HG03460 (cell line): ENCODE data around the gene LIMA1.
"Not testable (repeated sequence)": the region's sequence is repeated elsewhere in the genome, so short reads cannot be mapped to it uniquely, and the experiment has no call there.

ENCODE experiments used
- ATAC-seq: cut with Tn5 transposase; IDR thresholded peaks from one replicate; pipeline ENCODE4 v1.9.1; 2021; ENCODE audit not compliant: unreplicated experiment

The LIMA1 gene

DNA sequence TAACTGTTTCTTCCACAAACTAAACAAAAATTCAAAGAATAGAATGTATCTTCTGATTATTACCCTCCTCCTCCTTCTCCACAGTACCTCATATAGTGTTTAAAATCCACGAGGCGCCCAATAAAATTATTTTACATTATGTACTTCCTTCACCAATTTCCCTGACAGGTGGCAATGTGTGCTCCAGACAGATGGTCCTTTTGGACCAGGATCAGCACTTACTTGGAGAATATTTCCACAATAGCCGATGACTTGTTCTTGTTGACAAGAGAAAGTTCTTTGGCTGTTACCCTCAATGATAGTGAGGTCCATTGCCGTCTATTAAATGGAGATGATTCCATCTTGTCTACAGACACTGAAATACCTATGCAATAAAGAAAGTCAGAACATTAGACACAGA is 34.9 kb downstream of the LIMA1 start:
- no peak for ATAC-seq

DNA sequence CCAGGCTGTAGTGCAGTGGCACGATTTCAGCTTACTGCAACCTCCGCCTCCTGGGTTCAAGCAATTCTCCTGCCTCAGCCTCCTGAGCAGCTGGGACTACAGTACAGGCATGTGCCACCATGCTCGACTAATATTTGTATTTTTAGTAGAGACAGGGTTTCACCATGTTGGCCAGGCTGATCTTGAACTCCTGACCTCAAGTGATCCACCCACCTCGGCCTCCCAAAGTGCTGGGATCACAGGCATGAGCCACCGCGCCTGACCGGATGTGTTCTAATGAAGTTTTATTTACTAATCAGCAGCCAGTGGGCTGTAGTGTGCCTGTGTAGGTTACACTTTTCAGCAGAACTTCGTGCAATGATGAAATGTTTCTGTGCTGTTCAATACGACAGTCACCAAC is 35.7 kb downstream of the LIMA1 start:
- not testable (repeated sequence) for ATAC-seq

DNA sequence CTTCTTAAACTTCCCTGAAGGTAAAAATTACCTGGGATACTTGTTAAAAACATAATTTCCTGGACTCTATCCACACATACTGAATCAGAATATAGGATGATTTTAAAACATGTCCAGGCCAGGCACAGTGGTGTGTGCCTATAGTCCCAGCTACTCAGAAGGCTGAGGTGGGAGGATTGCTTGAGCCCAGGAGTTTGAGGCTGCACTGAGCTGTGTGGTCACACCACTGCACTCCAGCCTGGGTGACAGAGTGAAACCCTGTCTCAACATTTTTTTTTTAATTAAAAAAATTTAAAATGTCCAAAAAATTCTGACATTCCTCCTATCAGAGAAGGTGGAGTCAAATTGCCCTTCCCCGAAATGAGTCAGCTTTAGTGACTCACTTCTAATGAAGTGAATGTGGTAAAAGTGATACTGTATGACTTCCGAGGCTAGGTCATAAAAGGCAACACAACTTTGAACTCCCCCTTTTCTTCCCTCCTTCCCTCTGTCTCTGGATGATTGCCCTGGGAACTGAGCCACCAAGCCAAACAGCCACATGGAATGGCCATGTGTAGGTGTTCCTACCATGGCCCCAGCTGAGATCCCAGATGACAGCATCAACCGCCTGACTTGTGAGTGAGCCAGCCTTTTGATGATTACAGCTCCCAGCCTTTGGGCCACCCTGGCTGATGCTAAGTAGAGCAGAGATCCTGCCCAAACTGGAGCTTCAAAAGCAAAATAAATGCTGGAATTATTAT is 36.3 kb downstream of the LIMA1 start:
- ATAC-seq: no peak

- no peak for ATAC-seq
Measured at GRCh38 chr12:50246197-50246865, 37.0 kb downstream of the LIMA1 start.

DNA sequence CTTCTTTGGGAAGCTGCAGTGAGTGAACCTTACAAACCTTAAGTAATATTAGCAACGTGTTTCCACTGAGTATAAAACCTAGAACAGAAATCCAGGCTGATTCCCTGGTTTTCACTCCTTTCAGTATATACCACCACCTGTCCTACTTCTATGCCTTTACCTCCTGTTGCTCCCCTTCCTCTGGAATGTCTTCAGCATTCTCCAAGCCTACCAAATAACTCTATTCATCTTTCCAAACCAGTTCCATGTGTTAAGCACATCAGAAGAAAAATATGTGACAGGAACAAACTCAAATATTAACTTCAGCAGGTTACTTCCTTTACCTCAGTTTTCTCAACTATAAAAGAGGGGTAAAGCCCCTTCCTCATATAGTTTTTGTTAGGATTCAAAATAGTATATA is 39.8 kb downstream of the LIMA1 start:
- no peak for ATAC-seq

DNA sequence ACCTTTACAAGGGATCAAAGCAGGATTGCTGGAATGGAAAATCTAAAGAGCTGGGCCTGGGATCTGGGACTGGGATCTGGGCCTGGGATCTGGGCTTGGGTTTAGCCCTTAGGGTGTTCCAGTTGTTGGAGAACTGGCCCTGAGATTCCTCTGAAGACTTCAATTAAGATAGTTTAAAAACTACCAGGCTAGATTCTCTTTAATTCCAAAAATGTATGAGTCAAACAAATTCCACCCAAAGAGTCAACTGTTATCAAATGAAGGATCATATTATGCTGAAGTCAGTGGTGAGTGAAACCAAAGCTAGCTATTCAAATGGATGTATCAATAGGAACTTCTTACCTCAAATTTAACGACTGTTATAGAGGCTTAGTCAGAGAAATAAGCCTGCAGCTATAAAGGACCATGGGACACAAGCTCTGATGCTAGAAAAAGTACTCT is 40.5 kb downstream of the LIMA1 start:
- ATAC-seq: no peak

DNA sequence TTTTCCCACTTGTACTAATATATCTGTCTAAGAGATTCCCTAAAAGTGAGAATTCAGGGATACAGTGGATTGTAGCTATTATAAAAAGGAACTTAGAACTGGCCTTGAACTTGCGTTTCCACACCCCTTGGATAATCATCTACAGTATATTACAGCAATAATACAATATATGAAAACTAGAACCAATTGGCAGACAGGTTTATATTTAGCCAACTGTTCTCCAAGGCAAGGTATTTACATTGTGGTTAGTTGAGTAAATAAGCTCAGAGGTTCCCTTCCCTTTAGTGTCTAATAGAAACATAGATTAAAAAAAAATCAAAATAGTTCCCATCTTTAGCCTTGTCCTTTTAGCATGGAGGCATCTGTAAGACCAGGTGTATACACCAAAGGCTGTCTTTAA is 42.1 kb downstream of the LIMA1 start:
- ATAC-seq: no peak

DNA sequence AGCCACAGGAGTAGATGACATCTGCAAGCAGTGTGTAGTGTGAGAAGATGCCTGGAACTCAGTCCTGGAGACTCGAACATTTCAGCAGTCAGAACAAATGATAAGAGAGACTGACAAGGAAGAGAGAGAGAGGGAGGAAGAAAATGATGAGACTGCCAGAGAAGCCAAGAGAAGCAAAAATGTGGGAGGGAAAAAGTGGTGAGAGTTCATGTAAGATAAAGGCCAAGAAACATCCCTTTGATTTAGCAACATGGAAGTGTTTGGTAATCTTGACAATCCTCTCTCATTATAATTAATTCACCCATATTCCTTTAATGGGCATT is 42.6 kb downstream of the LIMA1 start:
- ATAC-seq: no peak

GRCh38 chr12:50240096-50240791 is 43.1 kb downstream of the LIMA1 start:
- no peak for ATAC-seq

DNA sequence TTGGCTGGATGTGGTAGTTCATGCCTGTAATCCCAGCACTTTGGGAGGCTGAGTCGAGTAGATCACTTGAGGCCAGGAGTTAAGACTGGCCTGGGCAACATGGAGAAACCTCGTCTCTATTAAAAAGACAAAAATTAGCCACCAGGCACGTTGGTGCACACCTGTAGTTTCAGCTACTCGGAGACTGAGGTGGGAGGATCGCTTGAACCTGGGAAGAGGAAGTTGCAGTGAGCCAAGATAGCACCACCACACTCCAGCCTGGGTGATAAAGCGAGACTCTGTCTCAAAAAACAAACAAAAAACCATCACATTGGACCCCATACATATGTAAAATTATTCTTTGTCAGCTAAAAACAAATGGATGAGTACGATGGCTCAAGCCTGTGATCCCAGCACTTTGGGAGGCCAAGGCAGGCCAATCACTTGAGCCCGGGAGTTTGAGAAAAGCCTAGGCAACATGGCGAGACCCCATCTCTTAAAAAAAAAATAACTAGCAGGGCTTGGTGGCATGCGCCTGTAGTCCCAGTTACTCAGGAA is 43.9 kb downstream of the LIMA1 start:
- no peak for ATAC-seq

GRCh38 chr12:50234347-50234746 is 49.0 kb downstream of the LIMA1 start:
- ATAC-seq: no peak

GRCh38 chr12:50232771-50233209 is 50.5 kb downstream of the LIMA1 start:
- ATAC-seq: no peak

DNA sequence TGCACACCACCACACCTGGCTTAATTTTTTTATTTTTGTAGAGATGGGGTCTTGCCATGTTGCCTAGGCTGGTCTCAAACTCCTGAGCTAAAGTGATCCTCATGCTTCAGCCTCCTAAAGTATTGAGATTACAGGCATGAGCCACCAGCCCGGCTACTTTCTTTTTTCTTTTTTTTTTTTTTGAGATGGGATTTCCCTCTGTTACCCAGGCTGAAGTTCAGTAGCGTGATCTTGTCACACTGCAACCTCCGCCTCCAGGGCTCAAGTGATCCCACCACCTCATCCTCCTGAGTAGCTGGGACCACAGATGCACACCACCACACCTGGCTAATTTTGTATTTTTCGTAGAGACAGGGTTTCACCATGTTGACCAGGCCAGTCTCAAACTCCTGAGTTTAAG is 51.1 kb downstream of the LIMA1 start:
- ATAC-seq: no peak

DNA sequence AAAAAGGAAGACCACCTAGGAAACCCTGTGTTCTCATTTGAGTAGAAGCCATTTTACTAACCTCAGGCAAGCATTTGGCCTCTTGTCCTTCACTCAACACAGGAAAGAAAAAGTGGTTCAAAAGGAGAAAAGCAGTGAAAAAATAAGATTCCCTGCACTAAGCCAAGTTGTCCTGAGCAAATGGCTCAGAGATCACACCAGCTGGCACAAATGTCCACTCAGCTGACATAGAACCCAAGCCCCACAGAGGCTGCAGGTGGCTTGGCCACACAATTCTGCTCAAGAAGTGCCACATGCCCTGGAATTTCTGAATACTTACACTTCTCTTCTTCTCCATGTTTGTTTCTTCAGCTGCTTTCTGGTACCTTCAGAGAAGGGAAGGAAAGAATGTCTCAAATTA is 52.0 kb downstream of the LIMA1 start:
- ATAC-seq: no peak

GRCh38 chr12:50230217-50230616 is 53.1 kb downstream of the LIMA1 start:
- no peak for ATAC-seq

- peak; percentile 43 for ATAC-seq
Measured at GRCh38 chr12:50224026-50224692, 59.2 kb downstream of the LIMA1 start.

DNA sequence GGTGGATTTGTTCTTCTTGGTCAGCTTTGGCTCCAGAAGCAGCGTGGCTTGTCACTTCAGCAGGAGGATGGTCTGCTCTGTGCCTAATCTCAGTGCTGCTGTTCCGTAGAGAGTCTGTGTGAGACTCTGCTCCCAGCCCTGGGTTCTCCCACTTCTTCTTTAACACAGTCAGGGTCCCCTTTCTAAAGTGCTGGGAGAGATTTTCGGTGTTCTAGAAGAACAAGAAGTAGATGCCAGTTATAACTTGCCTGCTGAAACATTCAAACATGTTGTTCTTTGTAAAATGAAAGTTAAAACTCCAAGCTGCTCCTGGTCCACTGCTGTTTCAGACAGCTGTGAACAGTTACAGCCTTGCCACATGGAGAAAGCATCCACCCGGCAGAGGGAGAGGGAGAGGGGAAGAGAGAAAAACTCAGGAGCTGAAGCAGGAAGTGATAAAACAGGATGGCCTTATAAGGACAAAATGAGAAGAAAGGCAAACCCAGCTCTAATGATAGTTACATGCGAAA is 61.0 kb downstream of the LIMA1 start:
- no peak for ATAC-seq

GRCh38 chr12:50221228-50222008 is 61.9 kb downstream of the LIMA1 start:
- no peak for ATAC-seq

DNA sequence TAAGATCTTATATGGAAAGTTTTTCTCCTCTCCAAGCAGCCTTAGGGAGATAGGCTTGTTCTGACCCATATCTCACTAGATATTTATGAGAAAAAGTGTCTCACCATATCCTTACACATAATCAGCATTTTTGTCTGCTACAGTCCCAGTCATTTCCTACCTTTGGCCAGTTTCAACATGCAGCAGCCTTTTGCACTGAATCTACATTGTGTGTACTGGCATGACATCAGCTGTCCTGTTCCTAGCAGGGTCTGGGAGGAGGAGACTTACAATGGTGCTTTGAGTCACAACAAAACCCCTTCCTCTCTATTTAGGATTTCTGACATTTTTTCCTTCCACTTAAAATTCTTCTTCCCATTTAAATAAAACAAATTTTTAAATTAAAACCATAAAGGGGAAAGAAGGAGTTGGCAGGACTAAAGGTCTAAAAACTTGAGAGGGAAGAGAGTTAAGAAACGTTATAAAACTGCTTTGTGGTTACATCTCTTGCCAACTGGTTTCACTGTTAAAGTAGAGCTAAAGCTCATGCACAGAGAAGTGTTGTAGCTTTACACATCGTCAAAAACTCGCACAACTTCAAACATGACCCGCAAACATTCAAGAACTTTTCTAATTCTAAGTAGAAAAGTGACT is 62.8 kb downstream of the LIMA1 start:
- ATAC-seq: peak; percentile 42

GRCh38 chr12:50219544-50219943 is 63.8 kb downstream of the LIMA1 start:
- no peak for ATAC-seq
